ENCODE results near the gene ARSA. TPM values are rescaled to one million over a fixed set of nuclear protein-coding genes. Genes with fewer than 3 reads are reported as not detected.
A peak's percentile ranks its signal among the peaks of the same experiment; 100 is the strongest.
"Not testable (repeated sequence)": the region's sequence is repeated elsewhere in the genome, so short reads cannot be mapped to it uniquely, and the experiment has no call there.

The ARSA gene
- polyA plus RNA-seq, 2 of the 4 experiments (the other 2 are of a cell fraction): 7.7 to 19.5 TPM

DNA sequence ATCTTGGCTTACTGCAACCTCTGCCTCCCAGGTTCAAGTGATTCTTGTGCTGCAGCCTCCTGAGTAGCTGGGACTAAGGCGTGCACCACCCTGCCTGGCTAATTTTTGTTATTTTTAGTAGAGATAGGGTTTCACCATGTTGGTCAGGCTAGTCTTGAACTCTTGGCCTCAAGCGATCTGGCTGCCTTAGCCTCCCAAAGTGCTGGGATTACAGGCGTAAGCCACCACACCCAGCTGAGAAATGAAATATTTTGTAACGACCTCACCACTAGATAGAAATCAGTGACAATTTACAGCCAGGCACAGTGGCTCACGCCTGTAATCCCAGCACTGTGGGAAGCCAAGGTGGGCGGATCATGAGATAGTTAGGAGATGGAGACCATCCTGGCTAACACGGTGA is 31.8 kb upstream of the ARSA start:
- ATAC-seq; POLR2A ChIA-PET; H3K27ac ChIP-seq; DNase-seq (ENCODE audit: low read depth in 1 of 2, low spot score in 1 of 2); H3K9me3 ChIP-seq; H3K4me3 ChIP-seq; H3K4me2 ChIP-seq; FAIRE-seq: not testable (repeated sequence)
- peaks cover 17% of the 10 kb centered on the region for H3K4me1 ChIP-seq
- WGBS (ENCODE audit: missing lambda C conversion rate): 74% methylated on average over 7 of the region's 7 CpGs
- CTCF ChIA-PET: interaction anchor here (0.6 to 0.8 kb wide), 2 partner anchors 32 to 88 kb away, joined by 3 to 5 read pairs; no protein-coding TSS in a partner anchor

GRCh38 chr22:50657925-50658324 is 30.0 kb upstream of the ARSA start:
- Histone ChIP-seq H3K27ac (no peak overlapping the region), H3K4me1 (peaks cover 17% of the 10 kb centered on the region), H3K9me3 (no peaks in the 10 kb centered on the region), H3K4me2 (no peak overlapping the region), H3K4me3 (no peak overlapping the region)
- no peak for TF ChIP-seq SREBF2 (IDR thresholded peaks at IDR 0.05)
- CTCF ChIA-PET: interaction anchor here (0.6 kb wide), 1 partner anchor 512 kb away, joined by 3 read pairs; no protein-coding TSS in a partner anchor
- POLR2A ChIA-PET: no interaction called here
- WGBS (ENCODE audit: missing lambda C conversion rate): 78% methylated on average over 4 of the region's 4 CpGs
- ATAC-seq: no peak
- FAIRE-seq: no peak
- no peak for DNase-seq (ENCODE audit: low read depth in 1 of 2, low spot score in 1 of 2)

DNA sequence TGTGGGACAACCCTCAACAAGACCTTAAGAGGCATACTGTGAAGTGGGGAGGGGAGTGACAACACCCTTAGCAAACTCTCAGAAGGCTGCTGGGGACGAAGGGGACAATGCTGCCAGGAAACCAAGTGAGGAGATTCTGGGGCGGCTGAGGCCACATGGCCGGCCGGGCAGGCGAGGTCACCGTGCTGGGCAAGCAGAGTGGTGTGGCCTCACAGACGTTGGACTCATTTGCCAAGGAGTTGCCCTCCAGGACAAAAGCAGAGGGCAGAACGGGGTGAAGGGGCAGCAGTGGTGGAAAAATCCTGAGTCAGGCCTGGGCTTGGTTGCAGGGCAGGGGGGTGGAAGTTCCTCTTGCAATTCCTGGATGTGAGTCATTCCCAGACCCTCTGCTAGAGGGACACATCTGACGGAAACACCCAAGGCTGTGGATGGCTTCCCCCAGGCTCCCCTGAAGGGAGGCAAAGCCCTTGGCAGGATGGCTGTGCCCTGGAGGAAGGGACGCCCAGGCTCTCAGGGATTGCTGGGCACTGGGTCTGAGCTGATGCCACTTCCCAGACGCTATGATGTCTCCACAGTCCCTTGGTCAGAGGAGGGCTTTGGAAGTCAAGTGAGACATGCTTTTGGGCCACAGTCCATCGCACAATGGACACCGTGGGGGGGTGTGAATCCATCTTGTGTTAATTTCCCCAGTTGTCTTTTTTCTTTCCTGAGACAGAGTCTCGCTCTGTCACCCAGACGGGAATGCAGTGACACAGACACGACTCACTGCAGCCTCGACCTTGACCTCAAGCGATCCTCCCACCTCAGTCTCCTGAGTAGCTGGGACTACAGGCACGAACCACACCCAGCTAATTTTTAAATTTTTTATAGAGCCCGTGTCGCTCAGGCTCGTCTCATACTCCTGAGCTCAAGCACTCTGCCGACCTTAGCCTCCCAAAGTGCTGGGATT is 28.4 kb upstream of the ARSA start:
- Histone ChIP-seq H3K27ac (peak overlapping the region; percentile 45 to 81; a peak in 5 of 6 replicates), H3K9me3 (no peaks in the 10 kb centered on the region), H3K4me3 (no peak overlapping the region), H3K4me1 (peaks cover 17% of the 10 kb centered on the region), H3K4me2 (peak overlapping the region; percentile 46)
- peak; percentile 46 to 47 for DNase-seq (ENCODE audit: low read depth in 1 of 2, low spot score in 1 of 2)
- TF ChIP-seq BHLHE40 (IDR thresholded peaks at IDR 0.05; ENCODE audit: low read depth, low read length) (no peak), NR3C1 (IDR thresholded peaks at IDR 0.05) (no peak), NFE2L2 (conservative IDR thresholded peaks at IDR 0.05; ENCODE audit: low read length) (no peak), KDM1A (IDR thresholded peaks at IDR 0.05; ENCODE audit: low read depth) (no peak), HDAC2 (IDR thresholded peaks at IDR 0.05) (no peak), E2F6 (IDR thresholded peaks at IDR 0.05; ENCODE audit: borderline replicate concordance, low read depth) (0 out of 2 replicates have a peak, but pooled peaks have one; percentile 39), TFCP2L1 (CRISPR knock-in tag; IDR thresholded peaks at IDR 0.05) (no peak), NPAS2 (CRISPR knock-in tag; IDR thresholded peaks at IDR 0.05; ENCODE audit: borderline replicate concordance) (no peak), FOSL2 (IDR thresholded peaks at IDR 0.05) (no peak), FOSL2 (CRISPR knock-in tag; IDR thresholded peaks at IDR 0.05) (peak; percentile 29; the same call in 1 of the 2 replicates), ZC3H11A (IDR thresholded peaks at IDR 0.05) (no peak), HEYL (CRISPR knock-in tag; IDR thresholded peaks at IDR 0.05) (no peak), MAZ (IDR thresholded peaks at IDR 0.05; ENCODE audit: borderline replicate concordance, low read depth, low read length) (no peak)
- TF ChIP-seq, protein P1, sequence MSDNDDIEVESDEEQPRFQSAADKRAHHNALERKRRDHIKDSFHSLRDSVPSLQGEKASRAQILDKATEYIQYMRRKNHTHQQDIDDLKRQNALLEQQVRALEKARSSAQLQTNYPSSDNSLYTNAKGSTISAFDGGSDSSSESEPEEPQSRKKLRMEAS (IDR thresholded peaks at IDR 0.05): peak; percentile 42; the same call in 1 of the 2 replicates
- TF ChIP-seq, protein P2, sequence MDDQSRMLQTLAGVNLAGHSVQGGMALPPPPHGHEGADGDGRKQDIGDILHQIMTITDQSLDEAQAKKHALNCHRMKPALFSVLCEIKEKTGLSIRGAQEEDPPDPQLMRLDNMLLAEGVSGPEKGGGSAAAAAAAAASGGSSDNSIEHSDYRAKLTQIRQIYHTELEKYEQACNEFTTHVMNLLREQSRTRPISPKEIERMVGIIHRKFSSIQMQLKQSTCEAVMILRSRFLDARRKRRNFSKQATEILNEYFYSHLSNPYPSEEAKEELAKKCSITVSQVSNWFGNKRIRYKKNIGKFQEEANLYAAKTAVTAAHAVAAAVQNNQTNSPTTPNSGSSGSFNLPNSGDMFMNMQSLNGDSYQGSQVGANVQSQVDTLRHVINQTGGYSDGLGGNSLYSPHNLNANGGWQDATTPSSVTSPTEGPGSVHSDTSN (IDR thresholded peaks at IDR 0.05): no peak
- TF ChIP-seq, protein P3, sequence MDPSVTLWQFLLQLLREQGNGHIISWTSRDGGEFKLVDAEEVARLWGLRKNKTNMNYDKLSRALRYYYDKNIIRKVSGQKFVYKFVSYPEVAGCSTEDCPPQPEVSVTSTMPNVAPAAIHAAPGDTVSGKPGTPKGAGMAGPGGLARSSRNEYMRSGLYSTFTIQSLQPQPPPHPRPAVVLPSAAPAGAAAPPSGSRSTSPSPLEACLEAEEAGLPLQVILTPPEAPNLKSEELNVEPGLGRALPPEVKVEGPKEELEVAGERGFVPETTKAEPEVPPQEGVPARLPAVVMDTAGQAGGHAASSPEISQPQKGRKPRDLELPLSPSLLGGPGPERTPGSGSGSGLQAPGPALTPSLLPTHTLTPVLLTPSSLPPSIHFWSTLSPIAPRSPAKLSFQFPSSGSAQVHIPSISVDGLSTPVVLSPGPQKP (IDR thresholded peaks at IDR 0.05; ENCODE audit: low read depth, low read length): no peak
- WGBS (ENCODE audit: missing lambda C conversion rate): 31% methylated on average over 18 of the region's 23 CpGs
- FAIRE-seq: no peak
- CTCF ChIA-PET: no interaction called here
- POLR2A ChIA-PET: no interaction called here
- peak; percentile 70 to 86 for ATAC-seq

DNA sequence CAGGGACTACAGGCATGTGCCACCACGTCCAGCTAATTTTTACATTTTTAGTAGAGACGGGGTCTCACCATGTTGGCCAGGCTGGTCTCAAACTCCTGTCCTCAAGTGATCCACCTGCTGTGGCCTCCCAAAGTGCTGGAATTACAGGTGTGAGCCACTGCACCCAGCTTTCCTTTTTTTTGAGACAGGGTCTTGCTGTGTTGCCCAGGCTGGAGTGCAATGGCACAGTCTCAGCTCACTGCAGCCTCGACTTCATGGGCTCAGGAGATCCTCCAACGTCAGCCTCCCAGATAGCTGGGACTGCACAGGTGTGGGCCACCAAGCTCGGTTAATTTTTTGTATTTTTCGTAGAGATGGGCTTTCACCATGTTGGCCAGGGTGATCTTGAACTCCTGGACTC is 26.7 kb upstream of the ARSA start:
- ATAC-seq; H3K4me3 ChIP-seq; H3K9me3 ChIP-seq; POLR2A ChIA-PET; H3K4me2 ChIP-seq; H3K27ac ChIP-seq; FAIRE-seq; DNase-seq (ENCODE audit: low read depth in 1 of 2, low spot score in 1 of 2): not testable (repeated sequence)
- 83% methylated on average over 3 of the region's 6 CpGs for WGBS (ENCODE audit: missing lambda C conversion rate)
- CTCF ChIA-PET: interaction anchor here (1.3 kb wide), 1 partner anchor 13 kb away, joined by 3 read pairs; no protein-coding TSS in a partner anchor
- peaks cover 17% of the 10 kb centered on the region for H3K4me1 ChIP-seq
